ENCODE measurements around the gene TMEM38A. TPM values are rescaled to one million over a fixed set of nuclear protein-coding genes. Genes with fewer than 3 reads are reported as not detected.

TMEM38A gene
- total and polyA plus RNA-seq, 9 of the 15 experiments (the other 6 are each of a cell fraction or from before 2014, with no cell fraction given) = 0.35 to 2.1 (median 1.2) TPM

DNA sequence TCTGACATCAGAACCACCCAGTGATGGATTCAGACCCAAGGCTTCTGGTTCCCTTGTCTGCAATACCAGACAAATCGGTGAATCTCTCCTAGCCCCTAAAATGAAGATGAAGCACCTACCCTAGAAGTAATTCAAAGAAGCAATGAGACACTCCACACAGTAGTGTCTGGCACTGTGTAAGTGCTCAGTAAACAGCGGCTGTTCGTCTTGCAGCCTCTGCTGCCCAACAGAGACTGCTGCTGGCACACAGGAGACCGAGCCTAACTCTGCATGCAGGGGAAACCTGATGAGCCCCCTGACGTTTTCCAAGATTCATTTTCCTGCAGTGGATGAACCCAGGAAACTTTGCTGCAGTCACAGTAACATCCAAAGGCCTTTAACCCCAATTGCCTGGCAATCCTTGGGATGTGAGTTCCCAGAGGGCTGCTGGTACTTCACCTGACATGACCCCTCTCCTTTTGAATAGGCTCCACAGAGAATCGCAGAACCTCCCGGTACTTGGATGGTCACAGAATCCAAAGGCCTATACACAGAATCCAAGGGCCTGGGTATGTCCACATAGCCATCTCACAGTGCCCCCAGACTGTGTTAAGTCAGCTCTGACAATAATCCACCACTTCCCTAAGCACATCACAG is 39.7 kb upstream of the TMEM38A start (continued):
- TF ChIP-seq, protein P1, sequence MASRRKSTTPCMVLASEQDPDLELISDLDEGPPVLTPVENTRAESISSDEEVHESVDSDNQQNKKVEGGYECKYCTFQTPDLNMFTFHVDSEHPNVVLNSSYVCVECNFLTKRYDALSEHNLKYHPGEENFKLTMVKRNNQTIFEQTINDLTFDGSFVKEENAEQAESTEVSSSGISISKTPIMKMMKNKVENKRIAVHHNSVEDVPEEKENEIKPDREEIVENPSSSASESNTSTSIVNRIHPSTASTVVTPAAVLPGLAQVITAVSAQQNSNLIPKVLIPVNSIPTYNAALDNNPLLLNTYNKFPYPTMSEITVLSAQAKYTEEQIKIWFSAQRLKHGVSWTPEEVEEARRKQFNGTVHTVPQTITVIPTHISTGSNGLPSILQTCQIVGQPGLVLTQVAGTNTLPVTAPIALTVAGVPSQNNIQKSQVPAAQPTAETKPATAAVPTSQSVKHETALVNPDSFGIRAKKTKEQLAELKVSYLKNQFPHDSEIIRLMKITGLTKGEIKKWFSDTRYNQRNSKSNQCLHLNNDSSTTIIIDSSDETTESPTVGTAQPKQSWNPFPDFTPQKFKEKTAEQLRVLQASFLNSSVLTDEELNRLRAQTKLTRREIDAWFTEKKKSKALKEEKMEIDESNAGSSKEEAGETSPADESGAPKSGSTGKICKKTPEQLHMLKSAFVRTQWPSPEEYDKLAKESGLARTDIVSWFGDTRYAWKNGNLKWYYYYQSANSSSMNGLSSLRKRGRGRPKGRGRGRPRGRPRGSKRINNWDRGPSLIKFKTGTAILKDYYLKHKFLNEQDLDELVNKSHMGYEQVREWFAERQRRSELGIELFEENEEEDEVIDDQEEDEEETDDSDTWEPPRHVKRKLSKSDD (conservative IDR thresholded peaks at IDR 0.05; ENCODE audit: low read length) = no peak
- no peak for TF ChIP-seq ZNF174 (CRISPR knock-in tag; IDR thresholded peaks at IDR 0.05)
- no peak for TF ChIP-seq HDAC2 (IDR thresholded peaks at IDR 0.05)
- TF ChIP-seq CBFA2T3 (IDR thresholded peaks at IDR 0.05) = no peak
- TF ChIP-seq ZFP1 (CRISPR knock-in tag; IDR thresholded peaks at IDR 0.05) = no peak
- TF ChIP-seq E2F8 (IDR thresholded peaks at IDR 0.05; ENCODE audit: low read depth, partially characterized antibody) = no peak
